T-cell (primary cell): ENCODE data around the gene PTS. TPM values are rescaled to one million over a fixed set of nuclear protein-coding genes. Genes with fewer than 3 reads are reported as not detected.

Source experiments
- ATAC-seq, 4 experiments: fragments of 200-7000 bp in 3 of 4; fragments of 150-1000 bp in 1 of 4; cut with Tn5 transposase; replicated peaks in 1 of 4; 1 replicate in 3 of 4; 2 replicates in 1 of 4; pipeline ENCODE4 v1.10.0; 2021; ENCODE audit warnings: moderate library complexity in 3 of 4, mild to moderate bottlenecking in 2 of 4, moderate number of reproducible peaks in 1 of 4
- CTCF ChIA-PET, 2 donors: fragments of 300-600 bp; sonication (Branson Sonifier 250); formaldehyde crosslinking; loops; one replicate each; lab custom pipeline; 2022; ENCODE audit warnings: antibody characterized with exemption in 2 of 2; lab: Charles Lee
- POLR2A ChIA-PET, 2 donors: fragments of 300-600 bp; sonication (Branson Sonifier 250); formaldehyde crosslinking; loops; one replicate each; lab custom pipeline; 2022; ENCODE audit warnings: antibody characterized with exemption in 2 of 2; lab: Charles Lee
- DNase-seq, 35 experiments: peaks; one replicate each; pipeline versions ENCODE4 v3.0.0 to v3.0.0-alpha.2; 2013 to 2023
- H3K27ac ChIP-seq: one replicate; pipeline ENCODE4 v1.5.1; 2013; ENCODE audit warnings: low read length
- H3K27me3 ChIP-seq, 2 experiments: replicated peaks in 1 of 2; 1 replicate in 1 of 2; 2 replicates in 1 of 2; pipeline versions ENCODE4 v1.6.1 to v1.7.0; 2013; ENCODE audit warnings: low read length in 1 of 2, mixed read lengths in 1 of 2; ENCODE audit not compliant: control insufficient read depth in 2 of 2, insufficient read depth in 2 of 2; ENCODE audit errors: extremely low read depth in 1 of 2
- H3K36me3 ChIP-seq, 2 donors: 1 replicate in 1 of 2; 2 replicates in 1 of 2; pipeline versions ENCODE4 v1.6.1 to v1.7.0; 2013; ENCODE audit warnings: low read length in 1 of 2; ENCODE audit not compliant: control insufficient read depth in 2 of 2, insufficient read depth in 1 of 2; ENCODE audit errors: extremely low read depth in 1 of 2
- H3K4me1 ChIP-seq, 2 experiments: 1 replicate in 1 of 2; 2 replicates in 1 of 2; pipeline versions ENCODE4 v1.6.1 to v1.7.0; 2013; ENCODE audit warnings: low read length in 2 of 2, mixed read lengths in 1 of 2; ENCODE audit not compliant: insufficient read depth in 2 of 2, control insufficient read depth in 1 of 2; ENCODE audit errors: extremely low read depth in 1 of 2
- H3K4me3 ChIP-seq, 2 donors: 1 replicate in 1 of 2; 2 replicates in 1 of 2; pipeline versions ENCODE4 v1.5.1 to v1.7.0; 2013; ENCODE audit warnings: mild to moderate bottlenecking in 2 of 2, low read length in 1 of 2, moderate library complexity in 1 of 2; ENCODE audit not compliant: control insufficient read depth in 1 of 2; ENCODE audit errors: extremely low read depth in 1 of 2
- H3K9me3 ChIP-seq: 2 replicates; pipeline ENCODE4 v1.7.0; 2013
- H3K27ac Mint-ChIP-seq, 2 donors: one replicate each; pipeline ENCODE4 v1.8.0; 2020 to 2021; ENCODE audit warnings: mild to moderate bottlenecking in 2 of 2, mixed read lengths in 2 of 2
- H3K27me3 Mint-ChIP-seq, 2 donors: one replicate each; pipeline ENCODE4 v1.8.0; 2021 to 2022; ENCODE audit warnings: mixed read lengths in 2 of 2
- H3K36me3 Mint-ChIP-seq: one replicate; pipeline ENCODE4 v1.8.0; 2021; ENCODE audit warnings: mixed read lengths
- H3K4me1 Mint-ChIP-seq, 3 donors: one replicate each; pipeline ENCODE4 v1.8.0; 2020 to 2022; ENCODE audit warnings: mixed read lengths in 3 of 3, mild to moderate bottlenecking in 1 of 3
- H3K4me3 Mint-ChIP-seq, 3 donors: one replicate each; pipeline ENCODE4 v1.8.0; 2020 to 2022; ENCODE audit warnings: mild to moderate bottlenecking in 3 of 3, mixed read lengths in 3 of 3, moderate library complexity in 3 of 3
- H3K9me3 Mint-ChIP-seq, 3 donors: one replicate each; pipeline ENCODE4 v1.8.0; 2020 to 2022; ENCODE audit warnings: mixed read lengths in 3 of 3
- WGBS: methylation state at CpG from one replicate; pipeline ENCODE4 v1.1.5; 2013; ENCODE audit warnings: missing lambda C conversion rate; ENCODE audit not compliant: insufficient coverage; 5-methylcytosine and 5-hydroxymethylcytosine counted together
- total RNA-seq, 35 experiments: library from RNA in 6 of 35; stranded (reverse) in 6 of 35; fragments of 120-200 nt in 1 of 35; gene quantifications; one replicate each; pipeline versions ENCODE4 v1.2.1 to v1.2.4 and lab custom pipeline; 2013 to 2026

PTS gene
- total RNA-seq, 5 donors from 2014 or later (not counting 1 experiment from before 2014, with no cell fraction given) = 15.1 to 65.8 (median 21.0) TPM

GRCh38 chr11:112223121-112223520, 3.1 kb upstream of the PTS start:
- Histone ChIP-seq H3K4me3 (no peak overlapping the region), H3K9me3 (no peaks in the 10 kb centered on the region), H3K27me3 (peaks cover 0 to 4% of the 10 kb centered on the region in 2 experiments), H3K4me1 (peaks cover 13 to 22% of the 10 kb centered on the region in 2 experiments), H3K36me3 (no peaks in the 10 kb centered on the region), H3K27ac (no peak overlapping the region)
- Mint-ChIP-seq H3K27ac (no peak overlapping the region), H3K36me3 (peaks cover 2% of the 10 kb centered on the region), H3K9me3 (no peaks in the 10 kb centered on the region), H3K4me3 (no peak overlapping the region), H3K4me1 (peaks cover 13 to 26% (median 20%) of the 10 kb centered on the region in 3 donors), H3K27me3 (no peaks in the 10 kb centered on the region)
- ChIA-PET POLR2A (no interaction called here), CTCF (interaction anchor here (0.6 to 7.6 kb wide), 5 partner anchors 56 to 840 kb away, joined by 3 to 121 read pairs (median 5); no protein-coding TSS in a partner anchor)
- WGBS = no CpG with 5 or more reads among the region's 1 CpG
- no peak for ATAC-seq
- no peak for DNase-seq

GRCh38 chr11:112223754-112224532, 2.3 kb upstream of the PTS start:
- POLR2A ChIA-PET = no interaction called here
- CTCF ChIA-PET = interaction anchor here (0.7 to 7.6 kb wide), 5 partner anchors 17 to 64 kb away, joined by 3 to 121 read pairs (median 5); no protein-coding TSS in a partner anchor

GRCh38 chr11:112225753-112226061, 521 bp upstream of the PTS start:
- ChIA-PET POLR2A (no interaction called here), CTCF (interaction anchor here in 1 of 2 donors (0.9 kb wide), 1 partner anchor 54 kb away, joined by 12 read pairs; no protein-coding TSS in a partner anchor)
- Histone ChIP-seq H3K9me3 (no peaks in the 10 kb centered on the region), H3K27ac (peak overlapping the region; percentile 99), H3K4me1 (peaks cover 13 to 17% of the 10 kb centered on the region in 2 experiments), H3K27me3 (peaks cover 0 to 4% of the 10 kb centered on the region in 2 experiments), H3K36me3 (peaks cover 3 to 12% of the 10 kb centered on the region in 2 donors), H3K4me3 (peak overlapping the region; percentile 95)
- peaks cover 22% of the 10 kb centered on the region for H3K36me3 Mint-ChIP-seq
- H3K9me3 Mint-ChIP-seq = no peaks in the 10 kb centered on the region
- H3K27ac Mint-ChIP-seq = peak overlapping the region; percentile 96 to 97
- 0% methylated on average over 1 of the region's 8 CpGs for WGBS
- H3K4me1 Mint-ChIP-seq = peaks cover 16 to 33% (median 30%) of the 10 kb centered on the region in 3 donors
- DNase-seq = no peak
- peak overlapping the region; percentile 87 to 89 (median 89) for H3K4me3 Mint-ChIP-seq
- H3K27me3 Mint-ChIP-seq = no peaks in the 10 kb centered on the region
- ATAC-seq = no peak

More at GRCh38 chr11:112223754-112224532, 2.3 kb upstream of the PTS start:
- peak overlapping the region in 1 of 3 donors; percentile 87 for H3K4me3 Mint-ChIP-seq
- Histone ChIP-seq H3K27me3 (peaks cover 0 to 4% of the 10 kb centered on the region in 2 experiments), H3K36me3 (no peaks in the 10 kb centered on the region), H3K27ac (no peak overlapping the region), H3K4me3 (no peak overlapping the region), H3K9me3 (no peaks in the 10 kb centered on the region), H3K4me1 (peaks cover 13 to 22% of the 10 kb centered on the region in 2 experiments)
- WGBS = no CpG with 5 or more reads among the region's 5 CpGs
- no peak overlapping the region for H3K27ac Mint-ChIP-seq
- H3K4me1 Mint-ChIP-seq = peaks cover 16 to 33% (median 28%) of the 10 kb centered on the region in 3 donors
- DNase-seq = no peak
- no peak for ATAC-seq
- H3K27me3 Mint-ChIP-seq = no peaks in the 10 kb centered on the region
- no peaks in the 10 kb centered on the region for H3K9me3 Mint-ChIP-seq
- peaks cover 10% of the 10 kb centered on the region for H3K36me3 Mint-ChIP-seq

GRCh38 chr11:112226831-112227401, 688 bp downstream of the PTS start:
- Histone ChIP-seq H3K4me1 (peaks cover 13 to 17% of the 10 kb centered on the region in 2 experiments), H3K27ac (peak overlapping the region; percentile 99), H3K4me3 (peak overlapping the region; percentile 95), H3K27me3 (peaks cover 0 to 4% of the 10 kb centered on the region in 2 experiments), H3K9me3 (no peaks in the 10 kb centered on the region), H3K36me3 (peaks cover 4 to 19% of the 10 kb centered on the region in 2 donors)
- H3K4me1 Mint-ChIP-seq = peaks cover 16 to 33% (median 30%) of the 10 kb centered on the region in 3 donors
- no peaks in the 10 kb centered on the region for H3K9me3 Mint-ChIP-seq
- DNase-seq (peak in 4 of 35 experiments; percentile 17 to 52 (median 45)), ATAC-seq (peak; percentile 71 to 74 (median 74))
- no CpG with 5 or more reads among the region's 16 CpGs for WGBS
- H3K4me3 Mint-ChIP-seq = peak overlapping the region; percentile 87 to 89 (median 89)
- ChIA-PET CTCF (interaction anchor here in 1 of 2 donors (0.6 to 2.0 kb wide), 6 partner anchors 46 to 685 kb away, joined by 3 to 8 read pairs (median 4); no protein-coding TSS in a partner anchor), POLR2A (interaction anchor here (0.5 to 0.7 kb wide), 5 partner anchors 47 to 1164 kb away, joined by 3 to 13 read pairs (median 4); no protein-coding TSS in a partner anchor)
- peak overlapping the region; percentile 89 to 97 for H3K27ac Mint-ChIP-seq
- no peaks in the 10 kb centered on the region for H3K27me3 Mint-ChIP-seq
- peaks cover 28% of the 10 kb centered on the region for H3K36me3 Mint-ChIP-seq

GRCh38 chr11:112227471-112227870, 1.2 kb downstream of the PTS start:
- peaks cover 16 to 33% (median 30%) of the 10 kb centered on the region in 3 donors for H3K4me1 Mint-ChIP-seq
- H3K27me3 Mint-ChIP-seq = no peaks in the 10 kb centered on the region
- peak overlapping the region in 1 of 2 donors; percentile 97 for H3K27ac Mint-ChIP-seq
- no peak overlapping the region for H3K4me3 ChIP-seq
- peaks cover 0 to 3% of the 10 kb centered on the region in 2 experiments for H3K27me3 ChIP-seq
- no peaks in the 10 kb centered on the region for H3K9me3 Mint-ChIP-seq
- WGBS = 50% methylated on average over 2 of the region's 4 CpGs
- no peak overlapping the region for H3K27ac ChIP-seq
- H3K36me3 ChIP-seq = peaks cover 9 to 21% of the 10 kb centered on the region in 2 donors
- H3K4me3 Mint-ChIP-seq = peak overlapping the region; percentile 87 to 89 (median 89)
- no peaks in the 10 kb centered on the region for H3K9me3 ChIP-seq
- peaks cover 34% of the 10 kb centered on the region for H3K36me3 Mint-ChIP-seq
- CTCF ChIA-PET = interaction anchor here in 1 of 2 donors (0.8 to 2.0 kb wide), 5 partner anchors 45 to 61 kb away, joined by 3 to 8 read pairs (median 5); no protein-coding TSS in a partner anchor
- H3K4me1 ChIP-seq = peaks cover 13 to 17% of the 10 kb centered on the region in 2 experiments
- ATAC-seq = no peak
- POLR2A ChIA-PET = no interaction called here
- no peak for DNase-seq

GRCh38 chr11:112228706-112229105, 2.5 kb downstream of the PTS start:
- Histone ChIP-seq H3K27me3 (no peaks in the 10 kb centered on the region), H3K9me3 (no peaks in the 10 kb centered on the region), H3K4me1 (peaks cover 13 to 17% of the 10 kb centered on the region in 2 experiments), H3K27ac (no peak overlapping the region), H3K4me3 (no peak overlapping the region), H3K36me3 (peaks cover 9 to 27% of the 10 kb centered on the region in 2 donors)
- H3K9me3 Mint-ChIP-seq = no peaks in the 10 kb centered on the region
- ChIA-PET POLR2A (interaction anchor here in 1 of 2 donors (0.8 kb wide), 2 partner anchors 56 to 141 kb away, joined by 3 to 4 read pairs; no protein-coding TSS in a partner anchor), CTCF (interaction anchor here in 1 of 2 donors (1.0 kb wide), 1 partner anchor 51 kb away, joined by 9 read pairs; no protein-coding TSS in a partner anchor)
- peaks cover 16 to 33% (median 30%) of the 10 kb centered on the region in 3 donors for H3K4me1 Mint-ChIP-seq
- no peak overlapping the region for H3K4me3 Mint-ChIP-seq
- peaks cover 38% of the 10 kb centered on the region for H3K36me3 Mint-ChIP-seq
- no peak for DNase-seq
- 100% methylated on average over 1 of the region's 2 CpGs for WGBS
- no peak for ATAC-seq
- H3K27ac Mint-ChIP-seq = no peak overlapping the region
- no peaks in the 10 kb centered on the region for H3K27me3 Mint-ChIP-seq
